ENCODE data around the gene GPR83.
"Not testable (repeated sequence)": the region's sequence is repeated elsewhere in the genome, so short reads cannot be mapped to it uniquely, and the experiment has no call there.

Gene GPR83

GRCh38 chr11:94350850-94351563 is 50.2 kb downstream of the GPR83 start:
- DNase-seq: not testable (repeated sequence)

DNA sequence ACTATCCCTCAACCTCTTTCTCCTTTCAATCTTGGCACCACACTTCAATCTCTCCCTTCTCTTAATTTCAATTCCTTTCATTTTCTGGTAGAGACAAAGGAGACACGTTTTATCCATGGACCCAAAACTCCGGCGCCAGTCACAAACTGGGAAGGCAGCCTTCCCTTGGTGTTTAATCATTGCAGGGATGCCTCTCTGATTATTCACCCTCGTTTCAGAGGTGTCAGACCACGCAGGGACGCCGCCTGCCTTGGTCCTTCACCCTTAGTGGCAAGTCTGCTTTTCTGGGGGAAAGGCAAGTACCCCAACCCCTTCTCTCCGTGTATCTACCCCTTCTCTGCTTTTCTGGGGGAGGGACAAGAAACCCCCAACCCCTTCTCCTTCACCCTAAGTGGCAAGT is 54.9 kb downstream of the GPR83 start:
- DNase-seq: not testable (repeated sequence)

DNA sequence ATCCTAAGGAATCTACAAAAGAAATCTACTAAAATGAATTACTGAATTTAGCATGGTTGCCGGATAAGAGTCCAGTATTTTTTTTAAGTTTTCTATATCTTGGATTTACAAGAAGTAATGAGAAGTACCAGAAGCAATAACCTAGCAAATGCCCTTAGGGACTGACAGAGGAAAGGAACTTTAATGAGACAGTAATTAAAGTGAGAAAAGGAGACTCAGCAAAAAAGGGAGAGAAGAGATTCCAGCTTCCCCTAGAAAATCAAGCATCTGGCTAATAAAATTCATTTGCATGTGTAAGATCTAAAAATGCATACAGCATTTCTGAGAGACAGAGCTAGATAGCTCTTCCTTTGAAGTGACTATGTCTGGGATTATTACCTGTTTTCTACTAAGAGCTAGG is 57.7 kb downstream of the GPR83 start:
- DNase-seq: no peak

DNA sequence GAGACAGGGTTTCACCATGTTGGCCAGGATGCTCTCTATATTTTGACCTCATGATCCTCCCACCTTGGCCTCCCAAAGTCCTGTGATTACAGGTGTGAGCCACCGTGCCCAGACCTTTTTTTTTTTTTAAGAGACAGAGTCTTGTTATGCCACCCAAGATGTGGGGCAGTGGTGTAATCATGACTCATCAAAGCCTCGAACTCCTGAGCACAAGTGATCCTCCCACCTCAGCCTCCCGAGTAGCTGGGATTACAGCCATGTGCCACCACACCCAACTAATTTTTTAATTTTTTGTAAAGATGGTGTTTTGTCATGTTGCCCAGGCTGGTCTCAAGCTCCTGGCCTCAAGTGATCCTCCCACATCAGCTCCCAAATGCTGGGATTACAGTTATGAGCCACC is 59.0 kb downstream of the GPR83 start:
- no peak for DNase-seq

- DNase-seq: no peak
Measured at GRCh38 chr11:94338651-94339050, 62.6 kb downstream of the GPR83 start.

GRCh38 chr11:94336033-94336432 is 65.2 kb downstream of the GPR83 start:
- no peak for DNase-seq

- DNase-seq: no peak
Measured at GRCh38 chr11:94332814-94333213, 68.4 kb downstream of the GPR83 start.

- peak; percentile 12 for DNase-seq
Measured at GRCh38 chr11:94330789-94331188, 70.4 kb downstream of the GPR83 start.

GRCh38 chr11:94329501-94329900 is 71.7 kb downstream of the GPR83 start:
- DNase-seq: no peak

DNA sequence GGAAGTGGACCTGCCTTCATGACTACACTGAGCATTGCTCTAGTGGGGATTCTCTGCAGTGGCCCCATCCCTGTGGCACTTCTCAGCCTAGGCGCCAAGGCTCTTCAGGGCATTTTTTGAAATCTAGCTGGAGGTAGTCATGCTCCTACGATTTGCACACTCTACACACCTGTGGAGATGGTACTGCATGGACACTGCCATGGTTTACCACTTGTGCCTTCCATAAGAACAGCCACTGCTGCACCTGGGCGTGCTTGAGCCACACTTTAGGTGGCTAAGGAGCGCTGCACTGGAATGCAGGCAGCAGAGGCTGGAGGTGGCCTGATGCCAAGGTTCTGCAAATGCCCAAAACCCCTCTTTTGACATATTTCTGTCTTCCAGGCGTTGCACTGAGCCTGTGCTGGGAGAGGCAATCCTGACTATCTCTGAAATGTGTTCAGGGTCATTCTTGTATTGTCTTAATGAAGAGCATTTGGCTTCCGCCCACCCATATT is 72.6 kb downstream of the GPR83 start:
- DNase-seq: no peak
